ENCODE measurements around the gene NDUFS3. TPM values are rescaled to one million over a fixed set of nuclear protein-coding genes. Genes with fewer than 3 reads are reported as not detected.

NDUFS3 gene
- total RNA-seq, 1 experiment from 2014 or later, result 119 TPM

GRCh38 chr11:47550288-47551047, 28.4 kb upstream of the NDUFS3 start:
- no peaks in the 10 kb centered on the region for H3K9me3 ChIP-seq (ENCODE audit: insufficient read depth, low read depth)
- H3F3A ChIP-seq (ENCODE audit: insufficient read depth, low read depth), result peaks cover 33% of the 10 kb centered on the region; the same call in 1 of the 2 replicates
- no peak for TF ChIP-seq EZH2 (IDR thresholded peaks at IDR 0.05; ENCODE audit: low read depth)
- TF ChIP-seq CTCF (conservative IDR thresholded peaks at IDR 0.05), result no peak
- H3K9me2 ChIP-seq (ENCODE audit: insufficient read depth), result 0 out of 2 replicates have a peak, but pooled peaks cover 5% of the 10 kb centered on the region
- ChIA-PET POLR2A (ENCODE audit: unreplicated experiment) (no interaction called here), CTCF (interaction anchor here (1.4 kb wide), 1 partner anchor 83 kb away, joined by 3 read pairs; no protein-coding TSS in a partner anchor)
- peak overlapping the region; percentile 77 for H3K4me2 ChIP-seq
- BruUV-seq (replicated peaks), result no TSS peak
- H2AFZ ChIP-seq, result no peak overlapping the region
- H3K27ac ChIP-seq, result no peak overlapping the region
- H4K20me1 ChIP-seq (ENCODE audit: insufficient read depth), result peaks cover 49% of the 10 kb centered on the region
- peaks cover 24% of the 10 kb centered on the region for H3K4me1 ChIP-seq (replicated peaks; ENCODE audit: insufficient read depth)
- H3K36me3 ChIP-seq (ENCODE audit: low read depth), result peaks cover 20% of the 10 kb centered on the region
- peak overlapping the region; percentile 80; the same call in 1 of the 2 replicates for H3K4me3 ChIP-seq
- DNase-seq, result no peak
- intact Hi-C loops (cut with micrococcal nuclease; ENCODE audit: unreplicated experiment), result loop anchor here (5.0 kb wide), 2 partner anchors 83 to 123 kb away; partner anchors contain the start of gene PSMC3
- H3K27me3 ChIP-seq (ENCODE audit: insufficient read depth, low read depth), result no peaks in the 10 kb centered on the region
- H3K79me2 ChIP-seq (ENCODE audit: low read depth), result peaks cover 67% of the 10 kb centered on the region

- Histone ChIP-seq H3K27me3 (ENCODE audit: insufficient read depth, low read depth) (no peaks in the 10 kb centered on the region), H3K4me2 (peak overlapping the region; percentile 77), H3K9me3 (ENCODE audit: insufficient read depth, low read depth) (no peaks in the 10 kb centered on the region), H3K36me3 (ENCODE audit: low read depth) (peaks cover 20% of the 10 kb centered on the region), H3K4me1 (replicated peaks; ENCODE audit: insufficient read depth) (peaks cover 24% of the 10 kb centered on the region), H2AFZ (no peak overlapping the region), H3K79me2 (ENCODE audit: low read depth) (peaks cover 65% of the 10 kb centered on the region), H3F3A (ENCODE audit: insufficient read depth, low read depth) (peaks cover 33% of the 10 kb centered on the region; the same call in 1 of the 2 replicates), H4K20me1 (ENCODE audit: insufficient read depth) (peaks cover 48% of the 10 kb centered on the region), H3K9me2 (ENCODE audit: insufficient read depth) (0 out of 2 replicates have a peak, but pooled peaks cover 5% of the 10 kb centered on the region), H3K27ac (peak overlapping the region; percentile 87), H3K4me3 (peak overlapping the region; percentile 80)
- intact Hi-C loops (cut with micrococcal nuclease; ENCODE audit: unreplicated experiment), result loop anchor here (5.0 kb wide), 2 partner anchors 84 to 124 kb away; partner anchors contain the start of gene PSMC3
- ChIA-PET CTCF (interaction anchor here (1.4 kb wide), 1 partner anchor 84 kb away, joined by 3 read pairs; no protein-coding TSS in a partner anchor), POLR2A (ENCODE audit: unreplicated experiment) (interaction anchor here (0.6 kb wide), 1 partner anchor 50 kb away, joined by 10 read pairs; no protein-coding TSS in a partner anchor)
- no peak for DNase-seq
- no TSS peak for BruUV-seq (replicated peaks)
- TF ChIP-seq EZH2 (IDR thresholded peaks at IDR 0.05; ENCODE audit: low read depth) (no peak), CTCF (conservative IDR thresholded peaks at IDR 0.05) (peak; percentile 48; the same call in 1 of the 2 replicates)
Measured at GRCh38 chr11:47551086-47551485, 27.8 kb upstream of the NDUFS3 start.

DNA sequence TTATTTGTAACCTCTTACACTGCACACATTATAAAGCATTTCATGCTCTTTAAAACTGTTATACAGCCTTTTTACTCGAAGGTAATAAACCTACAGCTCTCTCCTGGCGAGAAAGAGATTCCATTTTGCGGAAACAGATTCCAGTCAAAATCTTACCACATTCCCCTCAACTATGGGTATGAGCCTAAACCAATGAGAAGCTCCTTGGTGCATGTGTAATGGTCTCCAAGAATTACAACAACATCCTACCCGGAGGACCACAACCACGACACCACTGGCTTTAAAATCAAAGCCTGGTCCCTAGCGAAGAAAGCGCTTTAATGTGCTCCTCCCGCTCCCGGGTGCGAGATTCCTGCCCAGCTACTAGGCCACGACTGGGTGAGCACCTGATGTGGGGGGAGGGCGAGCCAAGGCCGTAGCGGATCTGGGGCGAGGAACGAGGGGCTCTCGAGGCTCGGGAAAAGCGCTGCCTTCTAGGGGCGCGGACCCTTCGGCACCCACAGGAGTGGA, 26.8 kb upstream of the NDUFS3 start:
- Histone ChIP-seq H3K27ac (peak overlapping the region; percentile 87), H3K4me3 (peak overlapping the region; percentile 80), H3K4me1 (replicated peaks; ENCODE audit: insufficient read depth) (peaks cover 24% of the 10 kb centered on the region), H3K4me2 (peak overlapping the region; percentile 77), H3K27me3 (ENCODE audit: insufficient read depth, low read depth) (no peaks in the 10 kb centered on the region), H3F3A (ENCODE audit: insufficient read depth, low read depth) (peaks cover 33% of the 10 kb centered on the region; the same call in 1 of the 2 replicates), H3K9me3 (ENCODE audit: insufficient read depth, low read depth) (no peaks in the 10 kb centered on the region), H2AFZ (peak overlapping the region; percentile 89), H3K9me2 (ENCODE audit: insufficient read depth) (0 out of 2 replicates have a peak, but pooled peaks cover 5% of the 10 kb centered on the region), H3K79me2 (ENCODE audit: low read depth) (peaks cover 56% of the 10 kb centered on the region), H3K36me3 (ENCODE audit: low read depth) (peaks cover 20% of the 10 kb centered on the region), H4K20me1 (ENCODE audit: insufficient read depth) (peaks cover 40% of the 10 kb centered on the region)
- no TSS peak for BruUV-seq (replicated peaks)
- POLR2A ChIA-PET (ENCODE audit: unreplicated experiment), result interaction anchor here (0.6 to 0.9 kb wide), 4 partner anchors 8 to 318 kb away, joined by 3 to 5 read pairs (median 4); no protein-coding TSS in a partner anchor
- CTCF ChIA-PET, result interaction anchor here (0.6 to 1.4 kb wide), 3 partner anchors 11 to 85 kb away, joined by 3 to 4 read pairs (median 3); no protein-coding TSS in a partner anchor
- no peak for TF ChIP-seq CTCF (conservative IDR thresholded peaks at IDR 0.05)
- no peak for TF ChIP-seq EZH2 (IDR thresholded peaks at IDR 0.05; ENCODE audit: low read depth)
- intact Hi-C loops (cut with micrococcal nuclease; ENCODE audit: unreplicated experiment), result loop anchor here (5.0 kb wide), 2 partner anchors 85 to 125 kb away; partner anchors contain the start of gene PSMC3
- peak; percentile 38 to 65 for DNase-seq
